Measurements from ENCODE around the gene SCGB1D2. TPM values are rescaled to one million over a fixed set of nuclear protein-coding genes. Genes with fewer than 3 reads are reported as not detected.

SCGB1D2 gene
- total and polyA plus RNA-seq, 2 experiments from 2014 or later: not detected

DNA sequence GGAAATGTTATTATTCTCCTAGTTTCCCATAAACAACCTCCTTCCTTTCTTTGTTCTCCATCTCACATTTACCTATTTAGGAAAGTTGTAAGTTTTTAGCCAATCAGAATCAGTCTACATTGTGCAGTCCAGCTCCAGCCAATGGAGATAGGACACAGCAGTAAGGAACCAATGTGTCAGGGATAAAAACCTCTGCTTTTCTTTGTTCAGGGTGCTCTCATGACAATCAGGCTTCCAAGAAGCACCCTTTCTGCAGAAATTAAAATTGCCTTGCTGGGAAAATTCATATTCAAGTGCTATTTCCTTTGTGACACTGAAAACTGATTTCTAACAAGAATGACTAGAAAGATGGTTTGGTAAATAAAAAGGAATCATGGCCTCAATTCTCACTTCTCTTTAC is 18.9 kb upstream of the SCGB1D2 start:
- H3K4me3 ChIP-seq: no peak overlapping the region
- H3K27ac ChIP-seq: no peak overlapping the region
- H3K9me3 ChIP-seq (ENCODE audit: low read depth): peaks cover 4% of the 10 kb centered on the region
- H3K4me1 ChIP-seq (ENCODE audit: low read depth): no peaks in the 10 kb centered on the region
- TF ChIP-seq, protein P1, sequence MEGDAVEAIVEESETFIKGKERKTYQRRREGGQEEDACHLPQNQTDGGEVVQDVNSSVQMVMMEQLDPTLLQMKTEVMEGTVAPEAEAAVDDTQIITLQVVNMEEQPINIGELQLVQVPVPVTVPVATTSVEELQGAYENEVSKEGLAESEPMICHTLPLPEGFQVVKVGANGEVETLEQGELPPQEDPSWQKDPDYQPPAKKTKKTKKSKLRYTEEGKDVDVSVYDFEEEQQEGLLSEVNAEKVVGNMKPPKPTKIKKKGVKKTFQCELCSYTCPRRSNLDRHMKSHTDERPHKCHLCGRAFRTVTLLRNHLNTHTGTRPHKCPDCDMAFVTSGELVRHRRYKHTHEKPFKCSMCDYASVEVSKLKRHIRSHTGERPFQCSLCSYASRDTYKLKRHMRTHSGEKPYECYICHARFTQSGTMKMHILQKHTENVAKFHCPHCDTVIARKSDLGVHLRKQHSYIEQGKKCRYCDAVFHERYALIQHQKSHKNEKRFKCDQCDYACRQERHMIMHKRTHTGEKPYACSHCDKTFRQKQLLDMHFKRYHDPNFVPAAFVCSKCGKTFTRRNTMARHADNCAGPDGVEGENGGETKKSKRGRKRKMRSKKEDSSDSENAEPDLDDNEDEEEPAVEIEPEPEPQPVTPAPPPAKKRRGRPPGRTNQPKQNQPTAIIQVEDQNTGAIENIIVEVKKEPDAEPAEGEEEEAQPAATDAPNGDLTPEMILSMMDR (IDR thresholded peaks at IDR 0.05; ENCODE audit: low read depth, low read length): no peak
- no peaks in the 10 kb centered on the region for H3K27me3 ChIP-seq
- no peaks in the 10 kb centered on the region for H3K36me3 ChIP-seq
- DNase-seq (ENCODE audit: low read depth in 1 of 2, low spot score in 1 of 2): peak in 1 of 2 donors; percentile 2

GRCh38 chr11:62233730-62234129 is 8.3 kb upstream of the SCGB1D2 start:
- no peaks in the 10 kb centered on the region for H3K27me3 ChIP-seq
- DNase-seq (ENCODE audit: low read depth in 1 of 2, low spot score in 1 of 2): no peak
- TF ChIP-seq, protein P1 (IDR thresholded peaks at IDR 0.05; ENCODE audit: low read depth, low read length): no peak
- no peak overlapping the region for H3K27ac ChIP-seq
- H3K4me1 ChIP-seq (ENCODE audit: low read depth): no peaks in the 10 kb centered on the region
- H3K9me3 ChIP-seq (ENCODE audit: low read depth): no peaks in the 10 kb centered on the region
- H3K4me3 ChIP-seq: no peak overlapping the region
- H3K36me3 ChIP-seq: no peaks in the 10 kb centered on the region

DNA sequence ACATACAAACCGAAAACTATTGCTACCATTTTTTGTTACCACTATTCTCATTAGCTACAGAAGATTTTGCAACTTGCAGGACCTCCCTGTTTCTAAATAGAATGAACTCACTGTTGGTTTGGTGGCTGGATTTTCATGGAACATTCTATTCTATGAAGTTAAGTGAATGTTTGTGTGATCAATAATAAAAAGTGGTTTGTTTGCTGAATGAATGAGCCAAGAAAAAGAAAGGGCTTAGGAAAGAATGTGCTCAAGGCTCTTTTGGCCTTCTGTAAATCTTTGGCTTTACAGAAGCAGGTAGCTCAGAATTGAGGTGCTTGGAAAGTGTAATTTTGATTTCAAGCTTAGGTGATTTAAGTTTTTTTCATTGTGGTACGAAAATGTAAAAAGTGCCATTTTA is 5.9 kb upstream of the SCGB1D2 start:
- H3K36me3 ChIP-seq: no peaks in the 10 kb centered on the region

DNA sequence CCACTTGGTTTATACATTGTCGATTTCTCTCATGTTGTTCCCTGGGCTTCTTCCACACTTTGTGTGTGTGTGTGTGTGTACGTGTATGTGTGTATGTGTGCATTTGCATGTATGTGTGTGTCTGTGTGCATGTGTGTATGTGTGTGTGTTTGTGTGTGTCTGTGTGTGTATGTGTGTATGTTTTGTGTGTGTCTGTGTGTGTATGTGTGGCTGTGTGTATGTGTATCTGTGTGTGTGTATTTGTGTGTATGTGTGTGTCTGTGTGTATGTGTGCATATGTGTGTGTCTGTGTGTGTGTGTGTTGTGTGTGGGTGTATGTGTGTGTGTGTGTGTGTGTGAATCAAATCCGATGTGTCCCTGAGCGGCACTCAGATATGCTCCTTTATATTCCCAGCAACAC is 4.5 kb upstream of the SCGB1D2 start:
- Histone ChIP-seq H3K27me3 (no peaks in the 10 kb centered on the region), H3K4me3 (no peak overlapping the region), H3K36me3 (no peaks in the 10 kb centered on the region), H3K27ac (no peak overlapping the region), H3K4me1 (ENCODE audit: low read depth) (no peaks in the 10 kb centered on the region), H3K9me3 (ENCODE audit: low read depth) (no peaks in the 10 kb centered on the region)
- DNase-seq (ENCODE audit: low read depth in 1 of 2, low spot score in 1 of 2): no peak
- TF ChIP-seq, protein P1 (IDR thresholded peaks at IDR 0.05; ENCODE audit: low read depth, low read length): no peak

More for the DNA sequence above, 5.9 kb upstream of the SCGB1D2 start:
- H3K4me3 ChIP-seq: no peak overlapping the region
- TF ChIP-seq, protein P1 (IDR thresholded peaks at IDR 0.05; ENCODE audit: low read depth, low read length): no peak
- DNase-seq (ENCODE audit: low read depth in 1 of 2, low spot score in 1 of 2): no peak
- no peaks in the 10 kb centered on the region for H3K27me3 ChIP-seq
- H3K9me3 ChIP-seq (ENCODE audit: low read depth): no peaks in the 10 kb centered on the region
- H3K27ac ChIP-seq: no peak overlapping the region
- H3K4me1 ChIP-seq (ENCODE audit: low read depth): no peaks in the 10 kb centered on the region

DNA sequence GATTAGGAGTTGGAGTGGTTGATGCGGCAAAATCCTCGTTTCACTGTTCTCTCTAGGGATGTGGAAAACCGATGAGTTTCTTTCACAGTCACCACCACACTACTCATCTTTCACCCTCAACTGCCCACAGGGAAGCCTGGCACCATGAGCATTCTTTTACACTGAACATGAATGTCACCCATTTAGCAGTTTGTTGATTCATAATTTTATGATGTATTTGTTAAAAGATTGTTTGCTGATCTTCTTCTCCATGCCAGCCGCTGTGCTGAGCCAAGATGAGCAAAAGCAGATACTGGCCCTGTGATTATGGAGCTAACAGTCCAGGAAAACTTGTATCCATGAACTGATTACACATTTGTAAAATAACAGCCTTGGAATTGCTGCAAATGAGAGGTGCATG is 3.9 kb upstream of the SCGB1D2 start:
- Histone ChIP-seq H3K4me3 (no peak overlapping the region), H3K36me3 (no peaks in the 10 kb centered on the region), H3K9me3 (ENCODE audit: low read depth) (no peaks in the 10 kb centered on the region), H3K27me3 (no peaks in the 10 kb centered on the region), H3K27ac (no peak overlapping the region), H3K4me1 (ENCODE audit: low read depth) (no peaks in the 10 kb centered on the region)
- TF ChIP-seq, protein P1 (IDR thresholded peaks at IDR 0.05; ENCODE audit: low read depth, low read length): no peak
- no peak for DNase-seq (ENCODE audit: low read depth in 1 of 2, low spot score in 1 of 2)

- no peak overlapping the region for H3K27ac ChIP-seq
- no peaks in the 10 kb centered on the region for H3K9me3 ChIP-seq (ENCODE audit: low read depth)
- no peaks in the 10 kb centered on the region for H3K36me3 ChIP-seq
- H3K4me3 ChIP-seq: no peak overlapping the region
- no peak for DNase-seq (ENCODE audit: low read depth in 1 of 2, low spot score in 1 of 2)
- TF ChIP-seq, protein P1 (IDR thresholded peaks at IDR 0.05; ENCODE audit: low read depth, low read length): no peak
- no peaks in the 10 kb centered on the region for H3K4me1 ChIP-seq (ENCODE audit: low read depth)
- no peaks in the 10 kb centered on the region for H3K27me3 ChIP-seq
Observed at GRCh38 chr11:62241095-62241494, 944 bp upstream of the SCGB1D2 start.

Measured in cardiac muscle cell (in vitro differentiated cells and primary cell).